HEK293T (cell line): ENCODE results near the gene APH1A.
A peak's percentile ranks its signal among the peaks of the same experiment; 100 is the strongest.

ENCODE experiments used
- ARNT ChIP-seq: fragments of 450-650 bp; IDR thresholded peaks from 2 replicates; pipeline ENCODE4 v1.6.1; 2017; ENCODE audit warnings: mild to moderate bottlenecking
- BHLHE40 ChIP-seq: fragments of 450-650 bp; IDR thresholded peaks from 2 replicates; pipeline ENCODE4 v1.6.1; 2016; ENCODE audit warnings: mild to moderate bottlenecking, moderate library complexity, borderline replicate concordance
- CTBP1 ChIP-seq: fragments of 450-650 bp; IDR thresholded peaks from 2 replicates; pipeline ENCODE4 v1.6.1; 2016; ENCODE audit warnings: borderline replicate concordance
- ELF4 ChIP-seq: fragments of 450-650 bp; IDR thresholded peaks from 2 replicates; pipeline ENCODE4 v1.6.1; 2017; ENCODE audit warnings: antibody characterized with exemption
- FOXA1 ChIP-seq: fragments of 450-650 bp; IDR thresholded peaks from 2 replicates; pipeline ENCODE4 v1.6.1; 2016; ENCODE audit warnings: mild to moderate bottlenecking
- FOXK2 ChIP-seq: fragments of 450-650 bp; IDR thresholded peaks from 2 replicates; pipeline ENCODE4 v1.6.1; 2016; ENCODE audit warnings: mild to moderate bottlenecking
- FOXM1 ChIP-seq: fragments of 450-650 bp; IDR thresholded peaks from 2 replicates; pipeline ENCODE4 v1.6.1; 2017; ENCODE audit warnings: mild to moderate bottlenecking, borderline replicate concordance
- HDGF ChIP-seq: fragments of 450-650 bp; IDR thresholded peaks from 2 replicates; pipeline ENCODE4 v1.6.1; 2017; ENCODE audit warnings: antibody characterized with exemption, borderline replicate concordance
- L3MBTL2 ChIP-seq: fragments of 450-650 bp; conservative IDR thresholded peaks from 2 replicates; pipeline ENCODE4 v1.6.1; 2016; ENCODE audit warnings: mild to moderate bottlenecking
- SP1 ChIP-seq: fragments of 450-650 bp; IDR thresholded peaks from 2 replicates; pipeline ENCODE4 v1.6.1; 2017
- SUZ12 ChIP-seq: fragments of 450-650 bp; IDR thresholded peaks from 2 replicates; pipeline ENCODE4 v1.6.1; 2016; ENCODE audit warnings: mild to moderate bottlenecking

GRCh38 chr1:150235852-150236613, 32.8 kb downstream of the APH1A start, which contains the start of gene ANP32E:
- no peak for TF ChIP-seq BHLHE40
- TF ChIP-seq SP1: no peak
- peak; percentile 94 for TF ChIP-seq FOXM1
- no peak for TF ChIP-seq HDGF
- TF ChIP-seq CTBP1: peak; percentile 69
- TF ChIP-seq ELF4: peak; percentile 47; the same call in 1 of the 2 replicates
- TF ChIP-seq FOXK2: no peak
- TF ChIP-seq SUZ12: no peak
- peak; percentile 98 for TF ChIP-seq L3MBTL2
- no peak for TF ChIP-seq FOXA1
- no peak for TF ChIP-seq ARNT
